Fibroblast of skin of left quadriceps (primary cell): Measurements from ENCODE around the gene PTPRE.
A peak's percentile ranks its signal among the peaks of the same experiment; 100 is the strongest.

Experiments
- DNase-seq, 2 experiments: peaks; one replicate each; pipeline ENCODE4 v3.0.0-alpha.2; 2013; ENCODE audit warnings: low read depth in 2 of 2

The PTPRE gene

DNA sequence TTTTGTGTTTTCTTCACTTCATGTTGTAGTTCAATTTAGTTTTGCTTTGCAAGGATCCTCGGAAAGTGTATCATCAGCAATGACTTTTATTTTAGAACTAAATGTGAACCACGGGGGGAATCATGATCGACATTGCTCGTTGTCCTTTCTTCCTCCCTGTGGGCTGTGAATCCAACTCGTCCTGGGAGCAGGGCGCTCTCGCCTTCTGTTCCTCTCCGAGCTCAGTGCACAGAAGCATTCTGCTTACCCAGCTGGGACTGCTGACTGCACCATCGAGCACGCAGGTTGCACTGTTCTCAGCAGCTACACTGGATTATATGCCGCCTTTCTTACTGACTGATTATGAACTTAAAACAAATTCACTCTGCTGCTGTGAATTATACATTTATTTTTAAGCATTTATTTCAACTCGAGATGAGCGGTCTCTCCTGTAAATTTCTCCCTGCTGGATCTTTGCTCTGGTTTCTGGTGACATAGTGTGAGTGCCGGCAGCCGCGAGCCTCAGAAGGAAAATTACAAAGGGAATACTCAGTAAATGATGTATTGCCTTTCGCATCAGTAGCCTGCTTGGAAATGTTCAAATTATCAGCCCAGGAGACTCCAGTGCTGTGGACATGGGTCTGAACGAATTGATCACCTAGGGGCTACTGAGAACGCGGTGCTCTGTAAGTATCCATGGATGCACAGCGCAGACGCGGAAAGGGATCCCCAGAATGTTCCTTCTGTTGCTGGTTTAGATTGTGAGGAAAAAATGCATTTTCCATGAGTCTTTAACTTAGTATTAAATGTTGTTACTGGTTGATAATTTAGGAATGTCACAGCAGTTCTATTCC lies 92.6 kb downstream of the PTPRE start:
- no peak for DNase-seq

- no peak for DNase-seq
These were observed 93.8 kb downstream of the PTPRE start for GRCh38 chr10:128000471-128001362.

DNA sequence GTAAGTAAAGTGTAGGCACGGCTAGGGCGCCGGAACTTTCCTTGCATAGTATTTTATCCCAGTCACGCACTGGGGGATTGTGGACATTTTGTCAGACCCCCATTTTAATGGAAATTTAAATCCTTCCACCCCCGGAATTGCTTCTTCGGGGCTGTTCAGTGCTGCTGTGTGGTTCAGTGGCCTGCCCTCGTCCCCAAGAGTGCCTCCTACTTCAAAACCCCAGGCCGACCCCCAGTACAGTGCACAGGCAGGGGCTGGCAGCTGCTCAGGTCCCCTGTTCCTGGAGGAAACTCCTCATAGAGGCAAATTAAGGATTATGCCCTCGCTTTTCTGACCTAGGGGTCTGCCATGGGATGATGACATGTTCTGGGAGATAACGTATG lies 94.5 kb downstream of the PTPRE start:
- DNase-seq = no peak

DNA sequence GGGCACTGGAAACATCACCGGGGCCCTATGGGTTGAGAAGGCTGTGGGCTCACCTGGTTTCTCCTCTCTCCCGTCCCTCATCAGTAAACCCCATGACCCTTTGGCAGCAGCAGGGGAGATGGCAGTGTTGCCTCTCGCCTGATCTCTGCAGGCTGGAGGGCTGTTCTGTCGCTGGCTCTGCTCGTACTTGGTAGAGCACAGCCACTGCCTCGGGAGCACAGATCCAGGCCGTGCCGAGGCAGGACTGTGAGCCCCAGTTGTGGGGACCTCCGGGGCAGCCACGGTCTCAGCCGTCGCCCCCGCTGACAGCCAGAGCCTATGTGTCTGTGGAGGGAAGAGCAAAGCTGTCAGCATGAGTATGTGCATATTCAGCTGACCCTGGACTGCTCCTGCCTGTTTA lies 94.9 kb downstream of the PTPRE start:
- no peak for DNase-seq

DNA sequence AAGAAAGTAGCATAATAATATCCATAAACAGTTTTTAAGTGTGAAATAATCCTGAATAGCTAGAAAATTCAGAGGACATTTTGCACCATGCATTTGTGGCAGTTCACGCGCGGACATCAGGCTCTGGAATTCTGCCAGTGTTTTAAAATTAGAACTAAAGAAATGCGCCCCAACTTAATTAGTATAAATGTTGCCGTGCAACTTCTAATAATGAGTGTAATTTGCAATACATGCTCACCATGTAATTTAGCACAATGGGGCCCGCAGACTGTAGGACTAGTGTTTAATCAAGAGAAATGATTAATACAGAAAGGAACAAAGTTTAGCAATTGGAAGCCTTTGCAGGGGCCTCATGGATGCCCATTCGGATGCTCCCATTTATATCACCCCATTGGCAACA lies 96.6 kb downstream of the PTPRE start:
- DNase-seq = no peak

GRCh38 chr10:128005858-128006257 lies 99.0 kb downstream of the PTPRE start:
- DNase-seq = no peak

DNA sequence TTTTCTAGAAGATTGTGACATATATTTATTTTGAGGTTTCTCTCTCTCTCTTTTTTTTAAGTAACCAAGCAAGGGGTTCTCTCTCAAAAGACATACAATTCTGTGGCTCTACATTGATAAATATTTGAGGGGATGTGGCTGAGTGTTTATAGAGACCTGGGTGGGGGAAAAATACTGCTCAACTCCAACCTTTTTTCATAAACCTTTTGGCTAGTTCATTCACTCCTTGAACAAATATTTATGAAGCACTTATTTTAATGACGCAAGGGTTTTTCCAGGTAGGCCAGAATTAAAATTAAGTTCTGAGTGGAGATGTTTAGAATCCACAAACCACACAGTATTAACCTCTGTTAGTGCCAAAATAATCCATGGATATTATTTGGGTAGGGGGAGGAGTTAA lies 100.2 kb downstream of the PTPRE start:
- no peak for DNase-seq

DNA sequence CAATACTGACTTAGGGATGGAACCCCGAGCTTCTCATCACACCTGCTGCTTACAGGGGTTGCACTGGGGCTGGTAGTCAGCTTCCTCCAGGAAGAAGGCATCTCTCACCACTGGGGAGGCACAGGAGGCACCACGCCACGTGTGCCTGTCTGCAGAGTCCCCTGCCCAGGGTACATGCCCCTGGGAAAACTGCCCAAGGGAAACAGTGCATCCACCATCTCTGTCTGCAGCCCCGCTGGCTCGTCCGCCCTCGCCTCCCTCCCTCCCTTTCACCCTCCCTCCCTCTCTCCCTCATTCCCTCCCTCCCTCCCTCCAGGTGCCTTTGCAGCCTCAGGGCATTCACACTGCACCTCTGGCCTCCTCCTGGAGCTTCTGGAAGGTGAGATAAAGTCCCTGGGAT lies 101.1 kb downstream of the PTPRE start:
- DNase-seq = no peak

DNA sequence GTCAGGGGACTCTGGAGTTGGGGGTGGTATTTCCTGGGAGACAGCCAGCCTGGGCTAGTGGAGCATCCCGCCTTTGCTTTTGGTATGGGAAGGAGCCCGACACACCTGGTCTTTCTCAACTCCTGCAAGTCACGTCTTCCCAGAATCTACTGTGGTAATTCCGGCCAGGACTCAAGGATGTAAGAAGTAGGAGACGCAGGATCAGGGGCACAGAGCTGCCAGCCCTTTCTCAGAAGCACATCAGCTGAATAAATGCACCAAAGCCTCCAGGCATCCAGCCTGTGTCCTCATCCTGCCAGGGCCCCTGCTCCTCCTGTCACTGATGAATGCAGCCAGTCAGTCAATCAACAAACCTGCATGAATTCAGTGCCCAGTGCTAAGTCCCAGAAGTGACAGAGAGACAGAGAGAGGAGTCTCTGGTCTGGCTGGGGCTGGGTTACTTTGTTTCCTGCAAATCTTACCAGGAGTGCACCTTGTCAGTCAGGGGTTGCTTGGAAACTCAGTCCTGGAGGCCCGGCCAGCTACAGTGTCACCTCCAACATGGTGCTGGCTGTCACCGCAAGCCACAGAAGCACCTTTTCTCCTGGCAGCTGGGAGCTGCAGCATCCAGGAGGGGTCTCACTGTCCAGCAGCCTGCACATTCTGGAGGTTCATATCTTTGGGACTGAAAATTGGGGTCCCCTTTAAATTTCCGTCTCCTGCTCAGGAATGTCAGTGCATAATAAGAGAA lies 101.8 kb downstream of the PTPRE start:
- no peak for DNase-seq

- DNase-seq = no peak
These were observed 102.6 kb downstream of the PTPRE start for GRCh38 chr10:128009372-128010126.

DNA sequence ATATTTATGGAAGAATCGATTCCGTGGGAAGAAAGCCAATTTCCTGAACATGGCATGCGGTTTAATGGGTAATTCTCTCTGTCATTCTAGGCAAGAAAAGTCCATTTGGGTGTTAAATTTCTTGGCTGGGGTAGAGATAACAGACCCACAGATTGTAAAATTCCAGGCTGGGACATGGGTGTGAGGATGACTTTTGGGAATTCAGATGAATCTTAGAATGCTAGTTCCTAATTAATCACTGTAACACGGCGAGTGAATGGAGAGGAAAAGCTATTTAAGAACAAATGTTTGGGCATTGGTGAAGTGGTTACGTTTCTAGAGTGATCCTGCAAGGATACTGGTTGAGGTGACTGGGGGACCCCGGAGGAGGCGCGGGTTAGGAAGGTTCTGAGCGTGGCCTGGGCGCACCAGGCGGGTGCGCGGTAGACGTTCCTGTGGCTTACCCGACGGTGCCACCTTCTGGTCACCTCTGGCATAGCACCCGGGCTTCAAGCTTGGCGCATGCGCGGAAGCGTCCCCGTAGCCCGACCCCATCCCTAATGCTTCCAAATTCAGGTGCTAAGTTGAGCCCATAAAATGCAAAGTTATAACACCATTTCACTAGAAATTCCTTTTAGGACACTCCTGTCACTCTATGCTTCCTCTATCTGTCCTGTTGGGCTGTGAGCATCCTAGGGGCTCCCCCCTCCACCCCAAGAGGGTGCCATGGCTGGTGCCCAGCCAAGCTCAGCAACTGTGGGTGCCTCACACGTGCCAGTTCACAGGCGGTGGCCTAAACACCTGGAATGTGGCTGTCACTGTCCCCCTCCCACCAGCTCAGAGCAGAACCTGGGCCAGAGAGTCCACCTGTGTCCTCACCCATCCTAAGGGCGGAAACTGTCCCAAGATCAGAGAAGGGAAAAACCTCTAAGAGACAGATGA lies 104.4 kb downstream of the PTPRE start:
- DNase-seq = peak in 1 of 2 experiments; percentile 23

GRCh38 chr10:128013626-128014025 lies 106.7 kb downstream of the PTPRE start:
- no peak for DNase-seq

DNA sequence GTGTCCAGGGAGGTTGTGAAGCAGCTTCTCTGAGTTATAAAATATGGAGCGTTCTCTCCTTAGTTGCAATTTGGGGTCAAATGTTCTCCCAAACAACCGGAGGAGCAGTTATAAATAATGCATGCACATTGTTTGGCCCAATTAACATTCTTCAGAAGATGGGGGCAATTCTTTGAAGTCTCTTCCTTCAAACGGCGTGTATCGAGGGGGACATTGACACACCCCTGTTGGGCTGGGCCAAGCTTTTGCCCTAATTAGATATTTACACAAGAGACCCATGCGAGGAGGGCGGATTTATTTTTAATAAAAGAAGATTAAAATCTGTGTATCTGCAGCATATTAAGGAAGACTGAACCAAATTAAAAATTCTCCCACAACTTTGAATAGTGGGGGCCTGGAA lies 107.3 kb downstream of the PTPRE start:
- no peak for DNase-seq

- DNase-seq = no peak
These were observed 109.6 kb downstream of the PTPRE start for GRCh38 chr10:128016423-128017060.

DNA sequence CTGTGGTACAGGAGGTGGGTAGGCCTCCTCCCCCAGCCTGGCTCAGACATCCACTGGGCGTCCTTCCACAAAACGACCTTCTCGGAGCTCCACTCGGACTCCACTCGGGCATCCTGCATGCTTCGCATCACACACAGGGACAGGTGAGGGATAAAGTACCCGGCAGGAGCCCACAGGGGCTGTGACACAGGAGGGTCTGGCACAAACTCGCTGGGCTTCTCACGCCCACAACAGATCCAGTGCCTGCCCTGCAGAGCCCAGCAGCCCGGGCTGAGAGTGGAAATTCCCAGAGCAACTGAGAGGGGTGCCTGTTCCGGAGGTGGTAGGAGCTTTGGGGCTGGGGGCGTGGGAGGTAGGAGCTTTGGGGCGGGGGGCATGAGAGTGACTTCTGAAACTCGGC lies 110.9 kb downstream of the PTPRE start:
- DNase-seq = no peak

DNA sequence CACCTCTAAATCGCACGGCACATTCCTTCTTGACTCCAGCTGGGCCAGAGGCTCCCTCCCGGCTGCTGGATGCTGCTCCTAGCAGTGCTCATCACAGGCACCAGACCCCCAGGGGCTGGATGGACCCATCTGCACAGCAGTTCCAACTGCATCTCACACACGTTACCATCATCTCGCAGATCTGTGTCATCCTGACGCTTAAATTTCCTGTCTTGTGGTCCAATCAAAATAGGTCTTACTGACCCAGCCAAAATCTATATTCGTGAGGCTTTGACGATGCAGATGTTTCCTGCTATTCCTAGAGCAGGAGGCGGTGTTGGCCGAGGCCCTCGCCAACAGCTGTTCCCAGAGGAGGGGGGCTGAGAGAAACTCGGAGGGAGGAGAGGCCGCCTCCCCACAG lies 111.3 kb downstream of the PTPRE start:
- peak in 1 of 2 experiments; percentile 3 for DNase-seq

DNA sequence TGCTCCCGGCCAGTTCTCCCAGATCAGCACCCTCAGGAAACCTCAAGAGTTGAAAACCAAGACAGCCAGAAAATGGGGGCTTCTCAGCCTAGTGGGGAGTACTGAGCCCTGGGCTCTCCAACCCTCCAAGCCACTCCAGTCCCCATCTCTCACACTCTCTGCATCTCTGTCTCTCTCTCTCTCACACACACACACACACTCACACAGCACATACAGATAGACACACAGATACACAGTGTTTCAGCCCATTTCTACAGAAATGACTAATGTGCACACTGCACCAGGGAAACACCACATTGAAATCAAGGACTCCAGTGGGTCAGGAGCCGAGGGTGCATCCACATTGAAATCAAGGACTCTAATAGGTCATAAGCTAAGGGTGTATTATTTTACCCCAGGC lies 111.8 kb downstream of the PTPRE start:
- DNase-seq = no peak

GRCh38 chr10:128022261-128023196 lies 115.6 kb downstream of the PTPRE start:
- no peak for DNase-seq

GRCh38 chr10:128024426-128024825 lies 117.5 kb downstream of the PTPRE start:
- no peak for DNase-seq
